K562 (cell line): ENCODE data around the gene ENG. TPM values are rescaled to one million over a fixed set of nuclear protein-coding genes. Genes with fewer than 3 reads are reported as not detected.

ENCODE experiments used
- BHLHE40 ChIP-seq: IDR thresholded peaks from 2 replicates; pipeline ENCODE4 v1.6.1; 2011; ENCODE audit warnings: low read length, improper control_type of control experiment
- EP300 ChIP-seq: IDR thresholded peaks from 2 replicates; pipeline ENCODE4 v1.6.1; 2012; ENCODE audit warnings: low read length, improper control_type of control experiment
- ETV1 ChIP-seq: fragments of 450-650 bp; conservative IDR thresholded peaks from 2 replicates; pipeline ENCODE4 v1.6.1; 2016; ENCODE audit warnings: missing genetic modification characterization, control low read depth, low read depth, missing compliant biosample characterization
- HNRNPLL ChIP-seq: fragments of 200-400 bp; formaldehyde crosslinking; IDR thresholded peaks from 2 replicates; pipeline ENCODE4 v1.6.1; 2017; ENCODE audit warnings: low read length, low read depth, mild to moderate bottlenecking; ENCODE audit not compliant: poor library complexity, severe bottlenecking
- JUND ChIP-seq, 2 experiments: IDR thresholded peaks; 2 replicates in 1 of 2; 3 replicates in 1 of 2; pipeline ENCODE4 v1.6.1; 2011; ENCODE audit warnings: borderline replicate concordance in 2 of 2, low read depth in 2 of 2, low read length in 2 of 2, improper control_type of control experiment in 1 of 2, missing biosample characterization in 1 of 2, missing genetic modification characterization in 1 of 2, missing genetic modification reagents in 1 of 2
- KLF16 ChIP-seq: IDR thresholded peaks from 2 replicates; pipeline ENCODE4 v1.6.1; 2016; ENCODE audit warnings: antibody characterized with exemption
- MEF2A ChIP-seq: IDR thresholded peaks from 2 replicates; pipeline ENCODE4 v1.6.1; 2011; ENCODE audit warnings: low read depth, mild to moderate bottlenecking, low read length, moderate library complexity; ENCODE audit not compliant: control insufficient read depth
- NRF1 ChIP-seq, 2 experiments: fragments of 450-650 bp; IDR thresholded peaks in 1 of 2; conservative IDR thresholded peaks in 1 of 2; 2 replicates each; pipeline ENCODE4 v1.6.1; 2014; ENCODE audit warnings: mild to moderate bottlenecking in 2 of 2
- PHF8 ChIP-seq: fragments of 200-600 bp; sonication (generic); IDR thresholded peaks from 2 replicates; pipeline ENCODE4 v1.6.1; 2012; ENCODE audit warnings: mixed run types, mild to moderate bottlenecking, inconsistent platforms, low read length, moderate library complexity, borderline replicate concordance
- RAD21 ChIP-seq, 2 experiments: fragments of 250-450 bp in 1 of 2; fragments of 450-650 bp in 1 of 2; sonication (Bioruptor Pico) in 1 of 2; formaldehyde crosslinking in 1 of 2; IDR thresholded peaks in 1 of 2; conservative IDR thresholded peaks in 1 of 2; 2 replicates each; pipeline versions ENCODE4 v1.4.0 to v1.8.0; 2020 to 2022; ENCODE audit warnings: mild to moderate bottlenecking in 2 of 2, moderate library complexity in 1 of 2
- RBBP5 ChIP-seq: fragments of 200-600 bp; sonication (generic); IDR thresholded peaks from 2 replicates; pipeline ENCODE4 v1.6.1; 2012; ENCODE audit warnings: borderline replicate concordance, mild to moderate bottlenecking, low read length, control low read depth, inconsistent platforms; ENCODE audit not compliant: insufficient read depth, poor library complexity, severe bottlenecking
- SMAD4 ChIP-seq: fragments of 250-450 bp; sonication (Bioruptor Pico); conservative IDR thresholded peaks from 2 replicates; pipeline ENCODE4 v1.8.0; 2021; ENCODE audit warnings: inconsistent platforms, mild to moderate bottlenecking, moderate library complexity
- SNRNP70 ChIP-seq: fragments of 200-400 bp; formaldehyde crosslinking; optimal IDR thresholded peaks from 2 replicates; pipeline ENCODE3; 2017; ENCODE audit warnings: low read depth, low read length
- SOX6 ChIP-seq: fragments of 450-650 bp; IDR thresholded peaks from 2 replicates; pipeline ENCODE4 v1.6.1; 2014; ENCODE audit warnings: mild to moderate bottlenecking
- STAG1 ChIP-seq: sonication (generic); formaldehyde crosslinking; IDR thresholded peaks from 2 replicates; pipeline ENCODE4 v1.5.0; 2020; ENCODE audit warnings: missing genetic modification reagents, borderline replicate concordance
- TBL1XR1 ChIP-seq, 2 experiments: IDR thresholded peaks; 2 replicates each; pipeline ENCODE4 v1.6.1; 2012; ENCODE audit warnings: improper control_type of control experiment in 2 of 2, low read length in 2 of 2, mild to moderate bottlenecking in 1 of 2
- ZKSCAN1 ChIP-seq: fragments of 150-350 bp; IDR thresholded peaks from 2 replicates; pipeline ENCODE4 v1.6.1; 2016; ENCODE audit warnings: low read depth, low read length
- ZNF239 ChIP-seq: fragments of 250-450 bp; sonication (Bioruptor Pico); IDR thresholded peaks from 2 replicates; pipeline ENCODE4 v1.4.0; 2020; ENCODE audit warnings: mild to moderate bottlenecking
- ZNF395 ChIP-seq: fragments of 200-800 bp; sonication (Bioruptor generic); IDR thresholded peaks from 2 replicates; pipeline ENCODE4 v1.6.1; 2017; ENCODE audit warnings: missing genetic modification characterization, missing compliant biosample characterization
- ZNF77 ChIP-seq: fragments of 250-450 bp; sonication (Bioruptor Pico); IDR thresholded peaks from 2 replicates; pipeline ENCODE4 v1.5.0; 2020
- polyA plus RNA-seq, 8 experiments: library from polyadenylated mRNA; depleted of rRNA in 4 of 8; stranded (reverse) in 5 of 8; unstranded in 3 of 8; fragments of >200 nt; fragmentation: Nextera tagmentation in 2 of 8; fragmentation: Illumina TruSeq in 1 of 8; extraction: Ambion mirVana in 2 of 8; extraction: Trizol in 1 of 8; gene quantifications; 2 replicates each; pipeline versions ENCODE4 v1.2.1 to v1.2.3, GENCODE V29; 2011 to 2014; ENCODE audit warnings: inconsistent platforms in 1 of 8, missing spikeins in 1 of 8
- total RNA-seq, 7 experiments: library from RNA; depleted of rRNA in 6 of 7; stranded (reverse); fragments of >200 nt in 6 of 7; fragmentation: Illumina TruSeq in 2 of 7; extraction: Trizol in 2 of 7; gene quantifications; 2 replicates each; pipeline versions ENCODE4 v1.2.1 to v1.2.3, GENCODE V29; 2011 to 2021; ENCODE audit warnings: low replicate concordance in 1 of 7
- TF ChIP-seq, protein P1 (sequence below): sonication (generic); formaldehyde crosslinking; IDR thresholded peaks from 2 replicates; pipeline ENCODE4 v1.8.0; 2023; ENCODE audit warnings: mild to moderate bottlenecking, missing genetic modification reagents

The ENG gene
- total and polyA plus RNA-seq, 9 of the 15 experiments (the other 6 are each of a cell fraction or from before 2014, with no cell fraction given), result 0.04 to 0.40 (median 0.14) TPM; not detected in 1

GRCh38 chr9:127869310-127870152 is 15.1 kb upstream of the ENG start (continued):
- TF ChIP-seq, protein P1, sequence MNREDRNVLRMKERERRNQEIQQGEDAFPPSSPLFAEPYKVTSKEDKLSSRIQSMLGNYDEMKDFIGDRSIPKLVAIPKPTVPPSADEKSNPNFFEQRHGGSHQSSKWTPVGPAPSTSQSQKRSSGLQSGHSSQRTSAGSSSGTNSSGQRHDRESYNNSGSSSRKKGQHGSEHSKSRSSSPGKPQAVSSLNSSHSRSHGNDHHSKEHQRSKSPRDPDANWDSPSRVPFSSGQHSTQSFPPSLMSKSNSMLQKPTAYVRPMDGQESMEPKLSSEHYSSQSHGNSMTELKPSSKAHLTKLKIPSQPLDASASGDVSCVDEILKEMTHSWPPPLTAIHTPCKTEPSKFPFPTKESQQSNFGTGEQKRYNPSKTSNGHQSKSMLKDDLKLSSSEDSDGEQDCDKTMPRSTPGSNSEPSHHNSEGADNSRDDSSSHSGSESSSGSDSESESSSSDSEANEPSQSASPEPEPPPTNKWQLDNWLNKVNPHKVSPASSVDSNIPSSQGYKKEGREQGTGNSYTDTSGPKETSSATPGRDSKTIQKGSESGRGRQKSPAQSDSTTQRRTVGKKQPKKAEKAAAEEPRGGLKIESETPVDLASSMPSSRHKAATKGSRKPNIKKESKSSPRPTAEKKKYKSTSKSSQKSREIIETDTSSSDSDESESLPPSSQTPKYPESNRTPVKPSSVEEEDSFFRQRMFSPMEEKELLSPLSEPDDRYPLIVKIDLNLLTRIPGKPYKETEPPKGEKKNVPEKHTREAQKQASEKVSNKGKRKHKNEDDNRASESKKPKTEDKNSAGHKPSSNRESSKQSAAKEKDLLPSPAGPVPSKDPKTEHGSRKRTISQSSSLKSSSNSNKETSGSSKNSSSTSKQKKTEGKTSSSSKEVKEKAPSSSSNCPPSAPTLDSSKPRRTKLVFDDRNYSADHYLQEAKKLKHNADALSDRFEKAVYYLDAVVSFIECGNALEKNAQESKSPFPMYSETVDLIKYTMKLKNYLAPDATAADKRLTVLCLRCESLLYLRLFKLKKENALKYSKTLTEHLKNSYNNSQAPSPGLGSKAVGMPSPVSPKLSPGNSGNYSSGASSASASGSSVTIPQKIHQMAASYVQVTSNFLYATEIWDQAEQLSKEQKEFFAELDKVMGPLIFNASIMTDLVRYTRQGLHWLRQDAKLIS (CRISPR knock-in tag), result 0 out of 2 replicates have a peak, but pooled peaks have one; percentile 26
- 0 out of 4 replicates have a peak, but pooled peaks of 1 of the 2 experiments have one; percentile 10 for TF ChIP-seq NRF1 (conservative IDR thresholded peaks at IDR 0.05 in 1 of 2, IDR thresholded peaks at IDR 0.05 in 1 of 2)
- 0 out of 4 replicates have a peak, but pooled peaks of 1 of the 2 experiments have one; percentile 24 for TF ChIP-seq TBL1XR1 (IDR thresholded peaks at IDR 0.05; ENCODE audit: low read length in 2 of 2)
- TF ChIP-seq MEF2A, result no peak
- peak; percentile 96 for TF ChIP-seq ZKSCAN1
- no peak for TF ChIP-seq SNRNP70
- TF ChIP-seq JUND (IDR thresholded peaks at IDR 0.05; ENCODE audit: borderline replicate concordance, low read depth, low read length), result peak; percentile 51; the same call in 1 of the 2 replicates
- TF ChIP-seq JUND (tag; IDR thresholded peaks at IDR 0.05; ENCODE audit: borderline replicate concordance, low read depth, low read length), result peak; percentile 15; the same call in 1 of the 3 replicates
- TF ChIP-seq BHLHE40, result no peak
- no peak for TF ChIP-seq ZNF77 (CRISPR knock-in tag)
- no peak for TF ChIP-seq RBBP5
- TF ChIP-seq STAG1 (CRISPR knock-in tag), result peak; percentile 90; the same call in 1 of the 2 replicates
- peak; percentile 50; the same call in 1 of the 2 replicates for TF ChIP-seq KLF16
- no peak for TF ChIP-seq PHF8
- peak; percentile 97 to 98 for TF ChIP-seq RAD21 (CRISPR knock-in tag; conservative IDR thresholded peaks at IDR 0.05 in 1 of 2, IDR thresholded peaks at IDR 0.05 in 1 of 2)
- TF ChIP-seq HNRNPLL, result no peak
- no peak for TF ChIP-seq ETV1 (tag)
- TF ChIP-seq SOX6, result 0 out of 2 replicates have a peak, but pooled peaks have one; percentile 20
- TF ChIP-seq ZNF239 (CRISPR knock-in tag), result no peak
- TF ChIP-seq SMAD4 (CRISPR knock-in tag), result peak; percentile 58; the same call in 1 of the 2 replicates
- TF ChIP-seq ZNF395, result no peak
- 0 out of 2 replicates have a peak, but pooled peaks have one; percentile 16 for TF ChIP-seq EP300
